Neural cell (in vitro differentiated cells): Measurements from ENCODE around the gene ST3GAL3.

Experiments
- EP300 ChIP-seq: fragments of 450-650 bp; conservative IDR thresholded peaks from 2 replicates; pipeline ENCODE4 v1.6.1; 2014; ENCODE audit warnings: antibody characterized with exemption, mild to moderate bottlenecking, moderate library complexity; ENCODE audit not compliant: poor library complexity, severe bottlenecking
- EZH2 ChIP-seq: fragments of 200-600, 300-800 bp; shearing (Covaris generic), sonication (generic); IDR thresholded peaks from 2 replicates; pipeline ENCODE4 v1.6.1; 2014; ENCODE audit warnings: antibody characterized with exemption, low read length, borderline replicate concordance, mild to moderate bottlenecking; ENCODE audit not compliant: insufficient read depth, poor library complexity, severe bottlenecking
- POLR2AphosphoS5 ChIP-seq: IDR thresholded peaks from 2 replicates; pipeline ENCODE4 v1.6.1; 2012
- RAD21 ChIP-seq: fragments of 450-650 bp; conservative IDR thresholded peaks from 2 replicates; pipeline ENCODE4 v1.6.1; 2014; ENCODE audit warnings: antibody characterized with exemption, mild to moderate bottlenecking, moderate library complexity
- SMC3 ChIP-seq: fragments of 450-650 bp; conservative IDR thresholded peaks from 2 replicates; pipeline ENCODE4 v1.6.1; 2014; ENCODE audit warnings: antibody characterized with exemption, mild to moderate bottlenecking, moderate library complexity; ENCODE audit not compliant: poor library complexity
- TF ChIP-seq, protein P1 (sequence below): IDR thresholded peaks from 2 replicates; pipeline ENCODE4 v1.6.1; 2012; ENCODE audit warnings: borderline replicate concordance
- TF ChIP-seq, protein P2 (sequence below): fragments of 450-650 bp; IDR thresholded peaks from 2 replicates; pipeline ENCODE4 v1.5.1; 2014; ENCODE audit warnings: antibody characterized with exemption, mild to moderate bottlenecking, moderate library complexity; ENCODE audit not compliant: poor library complexity, severe bottlenecking

DNA sequence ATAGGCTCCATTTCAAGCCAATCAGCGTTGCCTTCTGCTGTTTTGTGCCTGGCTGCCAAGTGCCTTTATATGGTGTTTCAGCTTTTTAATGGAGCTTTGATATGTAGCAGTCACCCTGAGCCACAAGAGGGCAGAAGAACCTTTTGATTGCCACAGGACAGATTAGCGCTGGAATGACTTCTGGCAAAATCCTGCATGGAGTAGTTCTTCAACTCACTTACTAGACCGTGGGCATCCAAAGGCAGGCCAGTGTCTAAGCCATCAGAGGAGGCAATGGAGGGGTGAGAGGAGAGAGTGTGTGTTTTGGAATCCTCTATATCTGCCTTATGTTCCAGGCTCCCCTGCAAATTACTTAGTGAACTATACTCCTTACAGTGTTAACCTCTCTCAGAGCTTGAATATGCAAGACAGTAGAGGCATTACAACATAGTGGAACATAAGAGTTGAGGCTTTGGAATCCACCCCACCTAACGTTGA lies 56.2 kb downstream of the ST3GAL3 start:
- TF ChIP-seq EZH2 (no peak), POLR2AphosphoS5 (no peak), SMC3 (peak; percentile 95), EP300 (peak; percentile 19), RAD21 (peak; percentile 96)
- TF ChIP-seq, protein P1, sequence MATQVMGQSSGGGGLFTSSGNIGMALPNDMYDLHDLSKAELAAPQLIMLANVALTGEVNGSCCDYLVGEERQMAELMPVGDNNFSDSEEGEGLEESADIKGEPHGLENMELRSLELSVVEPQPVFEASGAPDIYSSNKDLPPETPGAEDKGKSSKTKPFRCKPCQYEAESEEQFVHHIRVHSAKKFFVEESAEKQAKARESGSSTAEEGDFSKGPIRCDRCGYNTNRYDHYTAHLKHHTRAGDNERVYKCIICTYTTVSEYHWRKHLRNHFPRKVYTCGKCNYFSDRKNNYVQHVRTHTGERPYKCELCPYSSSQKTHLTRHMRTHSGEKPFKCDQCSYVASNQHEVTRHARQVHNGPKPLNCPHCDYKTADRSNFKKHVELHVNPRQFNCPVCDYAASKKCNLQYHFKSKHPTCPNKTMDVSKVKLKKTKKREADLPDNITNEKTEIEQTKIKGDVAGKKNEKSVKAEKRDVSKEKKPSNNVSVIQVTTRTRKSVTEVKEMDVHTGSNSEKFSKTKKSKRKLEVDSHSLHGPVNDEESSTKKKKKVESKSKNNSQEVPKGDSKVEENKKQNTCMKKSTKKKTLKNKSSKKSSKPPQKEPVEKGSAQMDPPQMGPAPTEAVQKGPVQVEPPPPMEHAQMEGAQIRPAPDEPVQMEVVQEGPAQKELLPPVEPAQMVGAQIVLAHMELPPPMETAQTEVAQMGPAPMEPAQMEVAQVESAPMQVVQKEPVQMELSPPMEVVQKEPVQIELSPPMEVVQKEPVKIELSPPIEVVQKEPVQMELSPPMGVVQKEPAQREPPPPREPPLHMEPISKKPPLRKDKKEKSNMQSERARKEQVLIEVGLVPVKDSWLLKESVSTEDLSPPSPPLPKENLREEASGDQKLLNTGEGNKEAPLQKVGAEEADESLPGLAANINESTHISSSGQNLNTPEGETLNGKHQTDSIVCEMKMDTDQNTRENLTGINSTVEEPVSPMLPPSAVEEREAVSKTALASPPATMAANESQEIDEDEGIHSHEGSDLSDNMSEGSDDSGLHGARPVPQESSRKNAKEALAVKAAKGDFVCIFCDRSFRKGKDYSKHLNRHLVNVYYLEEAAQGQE: no peak
- TF ChIP-seq, protein P2, sequence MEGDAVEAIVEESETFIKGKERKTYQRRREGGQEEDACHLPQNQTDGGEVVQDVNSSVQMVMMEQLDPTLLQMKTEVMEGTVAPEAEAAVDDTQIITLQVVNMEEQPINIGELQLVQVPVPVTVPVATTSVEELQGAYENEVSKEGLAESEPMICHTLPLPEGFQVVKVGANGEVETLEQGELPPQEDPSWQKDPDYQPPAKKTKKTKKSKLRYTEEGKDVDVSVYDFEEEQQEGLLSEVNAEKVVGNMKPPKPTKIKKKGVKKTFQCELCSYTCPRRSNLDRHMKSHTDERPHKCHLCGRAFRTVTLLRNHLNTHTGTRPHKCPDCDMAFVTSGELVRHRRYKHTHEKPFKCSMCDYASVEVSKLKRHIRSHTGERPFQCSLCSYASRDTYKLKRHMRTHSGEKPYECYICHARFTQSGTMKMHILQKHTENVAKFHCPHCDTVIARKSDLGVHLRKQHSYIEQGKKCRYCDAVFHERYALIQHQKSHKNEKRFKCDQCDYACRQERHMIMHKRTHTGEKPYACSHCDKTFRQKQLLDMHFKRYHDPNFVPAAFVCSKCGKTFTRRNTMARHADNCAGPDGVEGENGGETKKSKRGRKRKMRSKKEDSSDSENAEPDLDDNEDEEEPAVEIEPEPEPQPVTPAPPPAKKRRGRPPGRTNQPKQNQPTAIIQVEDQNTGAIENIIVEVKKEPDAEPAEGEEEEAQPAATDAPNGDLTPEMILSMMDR: peak; percentile 95
